Measurements from ENCODE around the gene SLA2. TPM values are rescaled to one million over a fixed set of nuclear protein-coding genes. Genes with fewer than 3 reads are reported as not detected.
"Not testable (repeated sequence)": the region's sequence is repeated elsewhere in the genome, so short reads cannot be mapped to it uniquely, and the experiment has no call there.

Gene SLA2
- total RNA-seq, 1 donor = not detected

GRCh38 chr20:36682311-36682710 lies 36.3 kb upstream of the SLA2 start:
- no peak for DNase-seq (ENCODE audit: low read depth)
- H3K4me3 ChIP-seq (ENCODE audit: low read depth, low read length) = no peak overlapping the region
- no peak for TF ChIP-seq CTCF (IDR thresholded peaks at IDR 0.05; ENCODE audit: insufficient read depth, low read depth, low read length)

GRCh38 chr20:36677422-36677771 lies 31.4 kb upstream of the SLA2 start:
- no peak overlapping the region for H3K4me3 ChIP-seq (ENCODE audit: low read depth, low read length)
- no peak for DNase-seq (ENCODE audit: low read depth)
- TF ChIP-seq CTCF (IDR thresholded peaks at IDR 0.05; ENCODE audit: insufficient read depth, low read depth, low read length) = no peak

- no peak for TF ChIP-seq CTCF (IDR thresholded peaks at IDR 0.05; ENCODE audit: insufficient read depth, low read depth, low read length)
- DNase-seq (ENCODE audit: low read depth) = no peak
Measured at GRCh38 chr20:36676701-36677421, 30.9 kb upstream of the SLA2 start.

GRCh38 chr20:36675545-36675944 lies 29.5 kb upstream of the SLA2 start:
- DNase-seq (ENCODE audit: low read depth); H3K4me3 ChIP-seq (ENCODE audit: low read depth, low read length): not testable (repeated sequence)

More at GRCh38 chr20:36676701-36677421, 30.9 kb upstream of the SLA2 start:
- H3K4me3 ChIP-seq (ENCODE audit: low read depth, low read length) = no peak overlapping the region

- H3K4me3 ChIP-seq (ENCODE audit: low read depth, low read length) = no peak overlapping the region
- no peak for TF ChIP-seq CTCF (IDR thresholded peaks at IDR 0.05; ENCODE audit: insufficient read depth, low read depth, low read length)
- peak; percentile 55 for DNase-seq (ENCODE audit: low read depth)
Measured at GRCh38 chr20:36672991-36673390, 27.0 kb upstream of the SLA2 start.

- H3K4me3 ChIP-seq (ENCODE audit: low read depth, low read length) = no peak overlapping the region
- TF ChIP-seq CTCF (IDR thresholded peaks at IDR 0.05; ENCODE audit: insufficient read depth, low read depth, low read length) = no peak
- no peak for DNase-seq (ENCODE audit: low read depth)
Measured at GRCh38 chr20:36670665-36671357, 24.8 kb upstream of the SLA2 start.

- TF ChIP-seq CTCF (IDR thresholded peaks at IDR 0.05; ENCODE audit: insufficient read depth, low read depth, low read length) = peak; percentile 31
Measured at GRCh38 chr20:36666181-36666740, 20.3 kb upstream of the SLA2 start.

More at GRCh38 chr20:36666181-36666740, 20.3 kb upstream of the SLA2 start:
- no peak overlapping the region for H3K4me3 ChIP-seq (ENCODE audit: low read depth, low read length)
- peak; percentile 49 for DNase-seq (ENCODE audit: low read depth)
